C4-2B (cell line): Measurements from ENCODE around the gene TFPI.

Experiments used
- H3K27ac ChIP-seq: fragments of 450-650 bp; 2 replicates; pipeline ENCODE4 v1.5.1; 2017
- ZFX ChIP-seq: fragments of 450-650 bp; IDR thresholded peaks from 2 replicates; pipeline ENCODE4 v1.6.1; 2017
- TF ChIP-seq, protein P1 (sequence below): fragments of 450-650 bp; conservative IDR thresholded peaks from 2 replicates; pipeline ENCODE4 v1.5.1; 2017; ENCODE audit warnings: mild to moderate bottlenecking

Gene TFPI

DNA sequence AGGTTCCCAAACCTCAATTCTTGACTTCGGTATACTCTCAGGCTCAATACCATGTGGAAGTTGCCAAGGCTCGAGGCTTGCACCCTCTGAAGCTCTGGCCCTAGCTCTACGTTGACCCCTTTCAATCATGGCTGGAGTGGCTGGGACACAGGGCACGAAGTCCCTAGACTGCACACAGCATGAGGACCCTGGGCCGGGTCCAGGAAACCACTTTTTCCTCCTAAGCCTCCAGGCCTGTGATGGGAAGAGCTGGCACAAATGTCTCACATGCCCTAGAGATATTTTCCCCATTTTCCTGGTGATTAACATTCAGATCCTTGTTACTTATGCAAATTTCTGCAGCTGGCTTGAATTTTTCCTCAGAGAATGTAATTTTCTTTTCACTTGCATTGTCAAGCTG lies 61.1 kb downstream of the TFPI start:
- no peak overlapping the region for H3K27ac ChIP-seq
- no peak for TF ChIP-seq ZFX
- TF ChIP-seq, protein P1, sequence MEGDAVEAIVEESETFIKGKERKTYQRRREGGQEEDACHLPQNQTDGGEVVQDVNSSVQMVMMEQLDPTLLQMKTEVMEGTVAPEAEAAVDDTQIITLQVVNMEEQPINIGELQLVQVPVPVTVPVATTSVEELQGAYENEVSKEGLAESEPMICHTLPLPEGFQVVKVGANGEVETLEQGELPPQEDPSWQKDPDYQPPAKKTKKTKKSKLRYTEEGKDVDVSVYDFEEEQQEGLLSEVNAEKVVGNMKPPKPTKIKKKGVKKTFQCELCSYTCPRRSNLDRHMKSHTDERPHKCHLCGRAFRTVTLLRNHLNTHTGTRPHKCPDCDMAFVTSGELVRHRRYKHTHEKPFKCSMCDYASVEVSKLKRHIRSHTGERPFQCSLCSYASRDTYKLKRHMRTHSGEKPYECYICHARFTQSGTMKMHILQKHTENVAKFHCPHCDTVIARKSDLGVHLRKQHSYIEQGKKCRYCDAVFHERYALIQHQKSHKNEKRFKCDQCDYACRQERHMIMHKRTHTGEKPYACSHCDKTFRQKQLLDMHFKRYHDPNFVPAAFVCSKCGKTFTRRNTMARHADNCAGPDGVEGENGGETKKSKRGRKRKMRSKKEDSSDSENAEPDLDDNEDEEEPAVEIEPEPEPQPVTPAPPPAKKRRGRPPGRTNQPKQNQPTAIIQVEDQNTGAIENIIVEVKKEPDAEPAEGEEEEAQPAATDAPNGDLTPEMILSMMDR: no peak

DNA sequence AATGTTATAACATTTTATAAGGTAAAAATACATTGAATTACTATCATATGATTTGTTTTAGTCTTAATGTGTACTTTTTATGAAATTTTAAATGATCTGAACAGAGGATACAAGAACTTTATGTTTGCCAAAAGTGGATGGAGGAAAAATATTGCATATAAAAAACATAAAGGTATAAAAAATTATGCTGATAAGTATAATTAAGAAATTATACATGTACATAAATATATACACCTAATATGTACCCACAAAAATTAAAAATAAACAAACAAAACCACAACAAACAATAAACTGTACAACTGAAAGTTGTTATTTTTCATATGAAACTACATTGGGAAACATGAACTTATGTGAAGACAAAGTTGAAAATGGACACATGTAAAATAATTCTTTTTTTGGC lies 68.0 kb downstream of the TFPI start:
- no peak for TF ChIP-seq ZFX
- TF ChIP-seq, protein P1: no peak
- H3K27ac ChIP-seq: no peak overlapping the region

DNA sequence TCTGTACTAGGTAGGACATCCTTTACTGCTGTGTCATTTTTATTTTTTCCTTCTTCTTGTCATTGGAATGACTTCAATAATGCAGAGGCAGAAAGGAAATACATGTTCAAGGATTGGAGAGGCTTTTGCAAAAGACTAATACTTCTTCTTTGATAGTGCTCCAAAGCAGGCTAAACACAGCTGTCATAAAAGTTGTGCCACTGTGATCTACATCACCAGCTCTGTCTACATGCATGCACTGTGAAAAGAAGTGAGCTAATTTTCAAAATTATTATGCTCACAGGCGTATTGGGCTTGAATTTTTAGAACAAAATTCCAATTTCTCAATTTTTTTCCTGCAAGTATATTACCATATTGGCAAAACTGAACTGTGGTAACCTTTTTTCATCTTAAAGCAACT lies 68.7 kb downstream of the TFPI start:
- no peak for TF ChIP-seq ZFX
- no peak overlapping the region for H3K27ac ChIP-seq

DNA sequence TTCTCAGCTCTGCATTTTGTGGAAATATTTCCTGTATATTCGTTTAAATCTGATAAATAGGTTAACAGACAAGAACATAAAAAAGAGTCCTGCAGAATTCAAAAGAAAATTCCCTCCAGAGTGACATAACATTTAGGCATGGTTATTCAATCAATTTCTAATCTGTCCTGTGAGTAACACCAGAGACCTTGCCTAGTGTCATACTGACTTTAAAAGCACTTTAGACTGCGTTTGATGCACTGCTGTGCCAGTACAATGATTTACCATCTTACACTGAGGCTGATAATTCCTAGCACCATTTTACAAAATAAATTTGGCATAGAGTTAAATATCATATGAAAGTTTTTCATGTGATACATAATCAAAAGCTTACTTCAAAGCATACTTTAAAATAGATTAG lies 70.7 kb downstream of the TFPI start:
- H3K27ac ChIP-seq: no peak overlapping the region
- TF ChIP-seq, protein P1: no peak
- no peak for TF ChIP-seq ZFX

GRCh38 chr2:187482796-187483195 lies 71.4 kb downstream of the TFPI start:
- H3K27ac ChIP-seq: no peak overlapping the region
- no peak for TF ChIP-seq ZFX
- TF ChIP-seq, protein P1: no peak

DNA sequence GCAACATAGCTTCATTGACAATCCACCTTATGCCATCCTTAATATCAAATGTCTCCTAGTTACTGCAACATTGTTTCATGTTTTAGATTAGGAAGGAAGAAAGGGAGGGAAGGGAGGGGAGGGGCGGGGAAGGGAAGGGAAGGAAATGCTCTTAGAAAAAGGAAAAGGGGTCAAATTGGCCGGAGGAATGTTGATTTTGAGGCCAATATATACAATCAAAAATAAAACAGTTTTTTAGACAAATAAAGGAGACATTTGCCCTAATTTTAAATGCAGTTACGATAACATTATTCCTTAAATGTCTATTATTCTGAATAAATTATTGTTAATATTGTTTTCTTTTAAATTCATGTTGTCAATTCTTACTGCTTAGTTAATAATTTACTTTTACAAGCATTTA lies 72.7 kb downstream of the TFPI start:
- TF ChIP-seq, protein P1: no peak
- H3K27ac ChIP-seq: no peak overlapping the region

- TF ChIP-seq, protein P1: no peak
- no peak for TF ChIP-seq ZFX
- no peak overlapping the region for H3K27ac ChIP-seq
These were observed 75.5 kb downstream of the TFPI start for GRCh38 chr2:187478719-187479118.

- no peak overlapping the region for H3K27ac ChIP-seq
- no peak for TF ChIP-seq ZFX
- TF ChIP-seq, protein P1: no peak
These were observed 77.2 kb downstream of the TFPI start for GRCh38 chr2:187477051-187477450.
